ENCODE results near the gene LOC128125822.

DNA sequence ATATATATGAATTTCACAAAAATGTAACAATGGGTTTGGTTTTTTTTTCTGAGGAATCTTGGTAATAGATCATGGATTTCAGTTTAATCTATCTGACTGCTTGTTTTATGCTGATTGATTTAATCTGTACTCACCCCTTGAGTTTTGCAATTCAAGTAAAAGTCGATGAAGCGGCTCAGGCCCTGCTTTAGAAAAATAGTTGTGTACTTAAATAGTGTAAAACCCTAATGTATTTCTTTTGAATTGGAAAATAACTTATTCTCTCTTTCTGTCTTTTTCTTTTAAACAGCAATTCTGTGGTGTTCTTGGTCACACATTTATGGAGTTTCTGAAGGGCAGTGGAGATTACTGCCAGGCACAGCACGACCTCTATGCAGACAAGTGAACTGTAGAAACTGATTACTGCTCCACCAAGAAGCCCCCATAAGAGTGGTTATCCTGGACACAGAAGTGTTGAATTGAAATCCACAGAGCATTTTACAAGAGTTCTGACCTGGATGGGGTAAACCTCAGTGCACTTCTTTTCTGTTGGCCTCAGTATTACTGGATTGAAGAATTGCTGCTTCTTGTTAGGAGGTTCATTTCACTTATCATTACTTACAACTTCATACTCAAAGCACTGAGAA lies 4.0 kb downstream of the LOC128125822 start:
- TF ChIP-seq, protein P1, sequence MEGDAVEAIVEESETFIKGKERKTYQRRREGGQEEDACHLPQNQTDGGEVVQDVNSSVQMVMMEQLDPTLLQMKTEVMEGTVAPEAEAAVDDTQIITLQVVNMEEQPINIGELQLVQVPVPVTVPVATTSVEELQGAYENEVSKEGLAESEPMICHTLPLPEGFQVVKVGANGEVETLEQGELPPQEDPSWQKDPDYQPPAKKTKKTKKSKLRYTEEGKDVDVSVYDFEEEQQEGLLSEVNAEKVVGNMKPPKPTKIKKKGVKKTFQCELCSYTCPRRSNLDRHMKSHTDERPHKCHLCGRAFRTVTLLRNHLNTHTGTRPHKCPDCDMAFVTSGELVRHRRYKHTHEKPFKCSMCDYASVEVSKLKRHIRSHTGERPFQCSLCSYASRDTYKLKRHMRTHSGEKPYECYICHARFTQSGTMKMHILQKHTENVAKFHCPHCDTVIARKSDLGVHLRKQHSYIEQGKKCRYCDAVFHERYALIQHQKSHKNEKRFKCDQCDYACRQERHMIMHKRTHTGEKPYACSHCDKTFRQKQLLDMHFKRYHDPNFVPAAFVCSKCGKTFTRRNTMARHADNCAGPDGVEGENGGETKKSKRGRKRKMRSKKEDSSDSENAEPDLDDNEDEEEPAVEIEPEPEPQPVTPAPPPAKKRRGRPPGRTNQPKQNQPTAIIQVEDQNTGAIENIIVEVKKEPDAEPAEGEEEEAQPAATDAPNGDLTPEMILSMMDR (IDR thresholded peaks at IDR 0.05; ENCODE audit: low read depth, low read length): no peak
- TF ChIP-seq EZH2phosphoT487 (IDR thresholded peaks at IDR 0.05; ENCODE audit: low read depth): no peak
